ENCODE measurements around the gene MIB2.
"Not testable (repeated sequence)": the region's sequence is repeated elsewhere in the genome, so short reads cannot be mapped to it uniquely, and the experiment has no call there.

The MIB2 gene

DNA sequence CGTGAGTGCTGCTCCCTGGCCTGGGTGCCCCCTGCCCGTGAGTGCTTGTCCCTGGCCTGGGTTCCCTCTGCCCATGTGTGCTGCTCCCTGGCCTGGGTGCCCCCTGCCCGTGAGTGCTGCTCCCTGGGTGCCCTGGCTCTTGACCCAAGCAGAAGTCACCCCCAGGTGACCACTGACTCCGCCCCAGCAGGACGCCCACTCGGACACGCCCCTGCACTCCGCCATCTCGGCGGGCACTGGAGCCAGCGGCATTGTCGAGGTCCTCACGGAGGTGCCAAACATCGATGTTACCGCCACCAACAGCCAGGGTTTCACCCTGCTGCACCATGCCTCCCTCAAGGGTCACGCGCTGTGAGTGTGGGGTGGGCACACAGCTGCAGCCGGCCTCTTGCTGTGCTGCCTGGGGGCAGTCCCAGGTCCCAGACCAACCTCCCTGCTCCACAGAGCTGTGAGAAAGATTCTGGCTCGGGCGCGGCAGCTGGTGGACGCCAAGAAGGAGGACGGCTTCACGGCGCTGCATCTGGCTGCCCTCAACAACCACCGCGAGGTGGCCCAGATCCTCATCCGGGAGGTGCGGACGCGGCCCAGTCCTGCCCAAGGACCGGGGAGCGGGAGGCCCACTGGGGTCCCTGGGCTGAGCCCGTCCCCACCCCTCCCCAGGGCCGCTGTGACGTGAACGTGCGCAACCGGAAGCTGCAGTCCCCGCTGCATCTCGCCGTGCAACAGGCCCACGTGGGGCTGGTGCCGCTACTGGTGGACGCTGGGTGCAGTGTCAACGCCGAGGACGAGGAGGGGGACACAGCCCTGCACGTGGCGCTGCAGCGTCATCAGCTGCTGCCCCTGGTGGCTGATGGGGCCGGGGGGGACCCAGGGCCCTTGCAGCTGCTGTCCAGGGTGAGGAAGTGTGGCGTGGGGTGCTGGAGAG lies 12.8 kb downstream of the MIB2 start:
- no peak for DNase-seq

DNA sequence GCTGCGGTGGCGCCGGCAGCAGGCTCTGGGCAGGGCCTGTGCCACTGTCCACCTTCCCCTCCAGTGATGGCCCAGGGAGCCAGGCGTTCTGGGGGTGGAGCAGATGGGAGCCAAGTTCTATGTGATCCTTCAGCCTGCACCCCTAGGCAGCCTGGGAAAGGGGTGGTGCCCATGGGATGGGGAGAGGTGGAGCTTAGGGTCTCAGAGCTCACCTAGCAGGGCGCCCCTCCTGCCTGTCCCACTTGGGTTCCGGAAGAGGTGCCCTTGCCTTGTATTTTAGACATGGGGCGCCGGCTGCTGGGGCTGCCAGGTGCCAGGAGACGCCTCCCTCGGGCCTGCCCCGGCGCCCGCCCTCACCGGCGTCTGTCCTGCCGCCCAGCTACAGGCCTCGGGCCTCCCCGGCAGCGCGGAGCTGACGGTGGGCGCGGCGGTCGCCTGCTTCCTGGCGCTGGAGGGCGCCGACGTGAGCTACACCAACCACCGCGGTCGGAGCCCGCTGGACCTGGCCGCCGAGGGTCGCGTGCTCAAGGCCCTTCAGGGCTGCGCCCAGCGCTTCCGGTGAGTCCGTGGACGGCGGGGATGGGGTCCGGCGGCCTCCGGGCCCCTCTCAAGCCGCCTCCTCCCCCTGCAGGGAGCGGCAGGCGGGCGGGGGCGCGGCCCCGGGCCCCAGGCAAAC lies 13.6 kb downstream of the MIB2 start:
- no peak for DNase-seq

DNA sequence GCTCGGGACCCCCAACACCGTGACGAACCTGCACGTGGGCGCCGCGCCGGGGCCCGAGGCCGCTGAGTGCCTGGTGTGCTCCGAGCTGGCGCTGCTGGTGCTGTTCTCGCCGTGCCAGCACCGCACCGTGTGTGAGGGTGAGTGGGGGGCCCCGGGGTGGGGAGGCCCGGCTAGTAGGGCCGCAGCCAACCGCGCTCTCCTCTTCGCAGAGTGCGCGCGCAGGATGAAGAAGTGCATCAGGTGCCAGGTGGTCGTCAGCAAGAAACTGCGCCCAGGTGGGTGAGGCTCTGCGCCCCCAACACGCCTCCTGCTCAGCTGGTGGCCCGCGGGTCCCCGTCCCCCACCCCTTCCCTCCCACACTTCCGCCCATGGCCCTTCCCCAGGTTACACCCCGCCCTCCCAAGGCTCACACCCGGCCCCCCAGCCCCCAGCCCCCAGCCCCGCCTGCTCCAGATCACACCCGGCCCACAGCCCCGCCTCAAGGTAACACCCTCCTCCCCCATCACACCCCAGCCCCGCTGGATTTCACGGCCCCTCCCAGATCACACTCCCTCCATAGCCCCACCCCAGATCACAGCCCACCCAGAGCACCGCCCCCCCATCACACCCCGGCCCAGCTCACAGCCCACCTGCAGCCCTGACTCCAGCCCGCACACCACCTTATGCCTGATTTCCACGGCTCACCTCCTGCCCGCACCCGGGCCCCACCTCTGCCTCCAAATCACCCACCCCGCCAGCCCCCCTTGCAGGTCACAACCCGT lies 14.3 kb downstream of the MIB2 start:
- DNase-seq: no peak

DNA sequence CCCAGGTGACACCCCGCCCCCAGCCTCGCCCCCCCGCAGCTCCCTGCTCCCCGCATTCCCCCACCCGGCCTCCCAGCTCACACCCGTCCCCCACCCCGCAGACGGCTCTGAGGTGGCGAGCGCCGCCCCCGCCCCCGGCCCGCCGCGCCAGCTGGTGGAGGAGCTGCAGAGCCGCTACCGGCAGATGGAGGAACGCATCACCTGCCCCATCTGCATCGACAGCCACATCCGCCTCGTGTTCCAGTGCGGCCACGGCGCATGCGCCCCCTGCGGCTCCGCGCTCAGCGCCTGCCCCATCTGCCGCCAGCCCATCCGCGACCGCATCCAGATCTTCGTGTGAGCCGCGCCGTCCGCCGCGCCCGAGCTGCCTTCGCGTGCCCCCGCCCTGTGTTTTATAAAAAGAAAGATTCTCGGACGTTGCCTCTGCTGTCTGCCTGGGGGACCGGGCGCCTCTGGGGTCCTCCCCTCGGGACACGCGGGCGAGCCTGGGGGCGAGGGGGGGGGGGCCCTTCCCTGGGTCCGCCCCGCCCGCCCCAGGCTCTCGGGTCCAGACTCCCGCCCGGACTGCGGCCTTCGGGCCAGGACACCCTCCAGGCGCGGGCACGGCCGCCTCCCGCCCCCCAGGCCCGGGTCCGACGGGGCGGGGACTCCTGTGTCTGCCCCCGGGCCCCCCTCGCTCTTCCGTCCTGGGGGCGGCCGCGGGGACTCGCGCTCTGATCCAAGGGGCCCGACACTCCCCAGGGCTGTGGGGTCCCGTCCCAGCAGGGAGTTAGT lies 15.1 kb downstream of the MIB2 start:
- DNase-seq: peak; percentile 24

DNA sequence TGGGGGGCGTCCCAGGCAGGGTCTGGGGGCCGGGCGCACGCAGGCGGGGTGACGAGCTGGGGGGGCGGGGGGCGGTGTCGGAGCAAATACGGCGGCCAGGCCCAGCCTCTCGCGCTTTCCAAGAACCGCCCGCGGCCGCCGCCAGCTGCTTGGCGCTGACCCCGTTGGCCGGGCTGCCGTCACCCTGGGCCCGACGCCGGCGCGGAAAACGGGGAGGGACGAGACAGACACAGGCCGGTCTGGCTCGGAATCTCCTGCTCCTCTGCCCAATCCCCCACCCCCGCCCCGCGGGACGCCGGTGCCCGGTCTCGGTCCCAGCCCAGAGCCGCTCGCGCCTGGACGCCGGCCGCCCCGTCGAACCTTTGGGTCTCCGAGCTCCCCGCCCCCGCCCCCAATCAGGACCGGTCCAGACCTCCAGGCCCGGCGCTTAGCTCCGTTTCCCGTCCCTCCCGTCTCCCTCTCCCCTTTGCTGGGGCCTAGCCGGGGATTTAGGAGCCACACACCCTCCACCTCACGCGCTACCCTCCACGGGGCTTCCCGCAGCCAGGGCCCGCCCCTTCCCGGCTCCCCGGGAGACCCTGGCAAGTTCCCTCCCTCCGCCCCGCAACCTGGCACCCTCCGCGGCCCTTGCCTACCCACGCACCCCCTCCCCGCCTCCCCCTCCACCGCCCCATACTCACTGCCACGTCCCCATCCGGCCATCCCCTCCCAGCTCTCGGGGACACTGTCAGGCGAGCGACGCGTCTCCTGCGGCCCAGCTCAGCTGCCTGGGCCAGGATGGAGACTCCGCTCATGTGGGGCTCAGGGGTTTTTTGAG lies 15.9 kb downstream of the MIB2 start:
- no peak for DNase-seq

DNA sequence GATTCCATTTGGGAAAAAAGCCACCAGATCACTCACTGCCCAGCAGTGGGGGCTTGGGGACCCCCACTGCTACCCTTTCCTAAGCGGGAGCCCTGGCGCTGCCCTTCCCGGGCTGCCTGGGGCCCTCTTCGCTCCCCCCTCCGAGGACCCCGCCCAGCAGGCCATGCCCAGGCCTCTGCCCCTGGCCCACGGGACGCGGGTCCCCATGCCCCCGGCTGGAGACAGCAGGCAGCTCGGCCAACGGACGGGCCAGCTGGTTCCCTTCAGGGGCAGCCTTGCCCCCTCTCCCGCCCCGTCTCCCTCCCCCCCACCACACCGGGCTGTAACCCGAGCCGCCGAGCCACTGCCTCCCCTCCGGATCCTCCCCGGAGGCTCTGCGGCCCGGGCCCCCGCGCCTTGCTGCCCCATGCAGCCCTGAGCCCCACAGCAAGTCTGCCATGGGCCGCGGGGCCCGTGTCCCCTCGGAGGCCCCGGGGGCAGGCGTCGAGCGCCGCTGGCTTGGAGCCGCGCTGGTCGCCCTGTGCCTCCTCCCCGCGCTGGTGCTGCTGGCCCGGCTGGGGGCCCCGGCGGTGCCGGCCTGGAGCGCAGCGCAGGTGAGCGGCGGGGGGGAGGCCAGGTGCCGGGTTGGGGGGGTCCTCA lies 16.6 kb downstream of the MIB2 start, which contains the start of gene MMP23B:
Gene MMP23B, plus strand, starts transcription at position 392 of the 639 bp plus-strand sequence. Its CDS starts 46 bp downstream, at position 438.
- DNase-seq: no peak

DNA sequence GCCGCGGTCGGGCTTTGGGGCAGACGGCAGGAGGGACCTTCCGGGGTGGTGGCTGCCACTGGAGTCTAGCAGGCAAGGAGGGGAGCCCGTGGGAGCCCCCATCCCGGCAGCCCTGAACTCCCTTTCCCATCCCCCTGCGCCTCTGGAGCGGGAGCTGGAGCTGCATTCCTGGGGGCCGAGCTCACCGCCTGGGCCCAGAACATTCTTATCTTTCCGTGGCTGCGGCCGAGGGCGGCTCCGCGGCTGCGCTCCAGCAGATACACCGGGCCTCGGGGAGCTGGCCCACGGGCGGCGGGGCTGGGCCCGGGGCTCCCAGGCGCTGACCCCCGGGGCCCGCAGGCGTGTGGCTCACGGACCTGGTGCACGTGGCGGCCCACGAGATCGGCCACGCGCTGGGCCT lies 18.1 kb downstream of the MIB2 start:
- DNase-seq: not testable (repeated sequence)

DNA sequence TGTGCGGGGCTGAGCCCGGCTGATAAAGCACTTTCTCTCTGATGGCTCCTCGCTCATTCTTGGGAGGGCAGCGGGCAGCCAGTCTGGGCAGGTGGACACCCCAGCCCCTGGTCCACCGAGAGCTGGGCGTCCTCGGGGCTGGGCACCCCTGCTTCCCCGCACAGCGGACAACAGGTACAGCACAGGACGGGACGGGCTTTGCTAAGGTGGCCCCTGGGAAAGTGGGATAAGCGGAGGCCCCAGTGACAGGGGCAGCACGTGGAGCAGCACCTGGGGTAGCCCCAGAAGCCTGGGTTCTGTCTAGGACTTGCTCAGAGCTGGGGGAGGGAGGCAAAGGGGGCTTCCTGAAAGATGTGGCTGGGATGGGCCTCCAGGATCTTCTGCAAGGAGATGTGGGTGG lies 19.3 kb downstream of the MIB2 start:
- not testable (repeated sequence) for DNase-seq

DNA sequence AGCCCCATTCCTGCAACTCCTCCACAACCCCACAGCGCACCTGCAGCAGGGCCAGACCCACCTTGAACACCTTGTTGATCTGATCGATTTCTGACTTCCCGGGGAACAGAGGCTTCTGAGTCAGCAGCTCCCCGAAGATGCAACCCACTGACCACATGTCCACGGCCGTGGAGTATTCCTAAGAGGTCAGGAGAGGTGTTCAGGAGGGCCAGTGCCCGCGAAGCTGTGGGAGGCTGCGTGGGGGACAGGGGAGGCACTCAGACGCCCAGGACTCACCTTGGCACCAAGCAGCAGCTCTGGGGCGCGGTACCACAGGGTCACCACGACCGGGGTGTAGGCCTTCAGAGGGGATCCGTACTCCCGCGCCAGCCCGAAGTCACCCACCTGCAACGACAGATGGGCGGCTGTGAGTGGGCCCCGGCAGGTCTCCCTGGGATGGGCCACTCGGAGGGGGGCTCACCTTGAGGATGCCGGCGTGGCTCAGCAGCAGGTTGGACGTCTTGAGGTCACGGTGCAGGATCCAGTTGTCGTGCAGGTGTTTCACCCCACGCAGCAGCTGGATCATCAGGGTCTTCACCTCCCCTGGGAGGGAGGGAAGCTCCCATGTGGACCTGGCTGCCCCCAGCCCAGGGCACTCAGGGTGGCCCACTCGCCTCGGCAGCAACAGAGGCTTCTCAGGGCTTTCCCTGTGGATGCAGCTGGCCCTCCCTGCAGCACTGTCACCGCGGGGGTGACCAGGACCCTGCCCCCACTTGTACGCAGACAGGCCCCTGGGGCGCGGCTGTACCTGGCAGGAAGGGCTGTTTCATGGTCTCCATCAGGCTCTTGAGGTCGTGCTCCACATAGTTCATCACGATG lies 21.6 kb downstream of the MIB2 start:
- not testable (repeated sequence) for DNase-seq

DNA sequence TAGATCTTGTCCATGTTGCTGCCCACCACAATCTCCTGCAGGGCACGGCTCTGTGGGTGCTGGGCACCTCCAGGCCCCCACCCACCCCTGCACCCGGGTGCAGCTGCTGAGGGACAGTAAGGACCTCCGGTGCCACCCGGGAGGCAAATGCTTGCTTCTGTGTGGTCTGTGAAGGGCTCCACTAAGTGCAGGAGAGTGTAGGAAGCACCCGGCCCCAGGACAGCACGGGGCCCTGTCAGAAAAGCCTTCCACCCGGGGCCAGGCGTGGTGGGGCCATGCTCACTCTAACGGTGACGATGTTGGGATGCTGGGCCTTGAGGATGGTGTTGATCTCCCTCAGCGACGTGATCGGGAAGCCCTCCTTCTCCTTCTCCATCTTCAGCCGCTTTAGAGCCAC lies 22.2 kb downstream of the MIB2 start:
- not testable (repeated sequence) for DNase-seq

DNA sequence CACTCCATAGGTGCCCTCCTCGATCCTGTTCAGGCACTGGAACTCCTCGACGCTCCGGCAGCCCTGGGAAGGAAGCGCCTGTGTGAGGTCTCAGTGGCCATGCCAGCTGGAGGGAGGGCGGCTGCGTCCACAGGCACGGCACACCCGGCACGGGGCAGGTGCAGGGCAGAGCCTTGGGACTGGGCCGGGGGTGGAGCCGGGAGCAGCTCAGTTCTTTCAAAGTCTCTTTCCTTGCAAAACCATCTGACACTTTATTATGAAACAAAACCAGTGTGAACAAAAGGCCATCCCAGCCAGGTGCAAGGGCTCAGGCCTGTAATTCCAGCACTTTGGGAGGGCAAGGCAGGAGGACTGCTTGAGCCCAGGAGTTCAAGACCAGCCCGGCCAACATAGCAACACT lies 23.2 kb downstream of the MIB2 start:
- DNase-seq: not testable (repeated sequence)

DNA sequence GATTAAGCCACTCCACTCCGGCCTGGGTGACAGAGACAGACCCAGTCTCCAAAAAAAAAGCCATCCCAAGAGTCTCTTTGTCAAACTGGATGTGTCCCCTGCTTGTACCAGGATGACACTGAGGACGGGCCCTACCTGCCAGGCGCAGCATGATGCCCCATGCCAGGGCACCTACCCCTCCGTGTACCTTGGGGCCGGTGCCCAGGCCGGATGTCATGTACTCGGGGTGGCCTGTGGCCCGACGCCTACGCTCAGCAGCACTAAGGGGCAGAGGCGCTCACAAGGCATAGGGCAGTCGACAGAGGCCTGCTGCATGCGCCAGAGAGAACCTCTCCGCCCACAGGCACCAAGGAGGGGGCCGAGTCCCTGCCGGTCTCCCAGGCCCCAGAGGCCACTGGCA lies 24.1 kb downstream of the MIB2 start:
- DNase-seq: not testable (repeated sequence)

DNA sequence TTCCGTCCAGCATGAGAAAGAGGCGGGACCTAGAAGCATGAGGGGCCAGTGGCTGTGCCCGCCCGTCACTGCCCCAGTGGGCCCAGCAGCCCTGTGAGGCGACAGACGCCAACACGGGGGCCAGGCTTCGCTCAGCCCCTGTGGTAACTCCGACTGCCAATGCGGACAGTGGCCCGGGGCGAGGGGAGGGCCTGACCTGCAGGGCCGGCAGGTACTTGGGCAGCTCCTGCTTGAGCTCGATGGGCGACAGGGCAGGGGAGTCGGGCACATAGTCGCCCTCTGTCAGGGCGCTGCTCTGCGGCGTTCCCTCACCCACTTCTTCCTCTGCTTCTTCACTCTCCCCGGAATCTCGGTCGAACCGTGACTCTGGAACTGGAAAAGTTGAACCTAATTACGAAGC lies 24.8 kb downstream of the MIB2 start:
- not testable (repeated sequence) for DNase-seq

DNA sequence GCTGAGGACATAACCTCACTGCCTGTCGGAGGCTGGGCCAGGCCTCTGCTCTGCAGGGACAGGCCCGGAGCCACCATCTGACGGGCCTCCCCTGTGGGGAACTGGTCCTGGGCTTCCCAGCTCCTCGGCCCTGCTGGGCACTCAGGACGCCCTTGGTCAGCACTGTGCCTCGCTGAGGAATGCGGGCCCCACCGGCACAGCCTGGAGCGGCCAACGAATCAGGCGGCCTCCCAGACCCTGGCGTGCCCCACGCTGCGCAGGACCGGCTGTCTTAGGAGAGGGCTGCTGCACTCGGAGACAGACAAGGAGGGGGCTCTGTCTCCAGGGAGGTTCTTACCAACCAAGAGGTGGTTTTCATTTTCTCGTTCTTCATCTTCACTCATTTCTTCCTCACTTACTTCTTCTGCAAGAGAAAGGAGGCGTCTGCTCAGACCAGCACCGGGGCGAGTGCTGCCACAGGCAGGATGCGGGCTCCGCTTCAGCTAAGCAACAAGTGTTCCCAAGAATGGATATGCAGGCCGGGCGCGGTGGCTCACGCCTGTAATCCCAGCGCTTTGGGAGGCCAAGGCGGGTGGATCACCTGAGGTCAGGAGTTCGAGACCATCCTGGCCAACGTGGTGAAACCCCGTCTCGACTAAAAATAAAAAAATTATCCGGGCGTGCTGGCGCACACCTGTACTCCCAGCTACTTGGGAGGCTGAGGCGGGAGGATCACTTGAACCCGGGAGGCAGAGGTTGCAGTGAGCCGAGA lies 25.6 kb downstream of the MIB2 start:
- DNase-seq: not testable (repeated sequence)

DNA sequence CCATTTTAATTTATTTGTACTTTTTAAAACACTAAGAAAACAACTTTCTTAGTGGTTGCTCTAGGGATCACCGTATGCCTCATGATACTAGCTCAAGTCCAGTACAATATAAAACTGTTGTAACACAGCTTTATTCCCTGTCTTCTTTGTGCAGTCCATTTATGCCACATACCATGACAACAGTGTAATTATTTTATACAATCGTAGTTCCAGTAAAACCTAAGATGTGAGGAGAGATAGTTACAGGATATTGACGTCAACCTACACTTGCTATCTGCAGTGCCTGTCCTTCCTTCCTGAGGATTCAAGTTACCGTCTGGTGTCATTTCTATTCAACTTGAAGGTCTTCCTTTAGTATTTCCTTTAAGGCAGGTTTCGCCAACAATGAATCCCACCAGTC lies 31.0 kb downstream of the MIB2 start:
- not testable (repeated sequence) for DNase-seq

DNA sequence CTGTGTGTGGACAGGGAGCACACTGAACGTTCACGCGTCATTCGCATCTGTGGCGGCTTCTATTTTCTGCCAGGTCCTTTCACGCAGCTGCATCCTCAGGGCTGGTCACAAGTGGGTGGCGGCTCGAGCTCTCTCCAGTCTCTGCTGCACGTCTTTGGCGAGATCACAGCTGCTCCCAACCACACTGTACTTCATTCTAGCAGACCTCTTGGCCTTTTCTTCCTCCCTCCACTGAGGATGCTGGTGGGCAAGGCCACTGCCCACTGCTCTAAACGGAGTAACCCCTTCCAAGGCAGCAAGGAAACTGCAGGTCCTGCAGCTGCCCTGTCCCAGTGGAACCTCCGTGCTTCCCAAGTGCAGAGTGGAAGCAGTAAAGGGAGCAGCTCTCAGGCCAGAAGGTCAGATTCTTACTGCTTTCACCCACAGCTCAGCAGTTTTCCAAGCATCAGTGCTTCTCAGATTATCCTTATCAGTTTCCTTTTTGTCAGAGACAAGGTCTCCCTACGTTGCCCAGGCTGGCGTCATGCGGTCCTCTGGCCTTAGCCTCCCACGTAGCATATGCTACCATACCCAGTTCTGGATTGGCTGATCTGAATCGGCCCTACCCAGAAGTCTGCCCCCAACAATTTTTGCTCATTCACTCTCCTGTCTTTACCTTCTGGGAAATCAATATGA lies 32.4 kb downstream of the MIB2 start:
- DNase-seq: not testable (repeated sequence)

DNA sequence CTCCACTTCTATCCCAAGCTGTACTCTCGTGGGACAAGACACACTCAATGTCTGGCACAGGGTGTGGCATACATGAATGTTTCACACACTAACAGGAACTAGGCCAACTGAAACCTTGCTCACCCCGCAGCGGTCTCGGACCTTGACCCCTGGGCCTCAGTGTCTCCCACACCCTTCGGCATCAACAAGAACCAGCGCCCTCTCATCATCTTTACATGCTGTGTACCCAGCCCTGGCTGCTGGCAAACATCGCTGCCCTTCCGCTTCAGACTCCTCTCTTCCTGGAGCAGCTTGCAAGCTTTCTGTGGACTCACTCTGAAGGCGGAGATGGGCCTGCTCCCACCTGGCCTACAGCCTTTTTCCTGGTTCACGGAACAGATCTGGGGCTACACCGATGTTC lies 33.0 kb downstream of the MIB2 start:
- not testable (repeated sequence) for DNase-seq
